ENCODE data around the gene OTULIN. TPM values are rescaled to one million over a fixed set of nuclear protein-coding genes. Genes with fewer than 3 reads are reported as not detected.

The OTULIN gene
- total RNA-seq, 1 experiment from 2014 or later, result 36.0 TPM

- Mint-ChIP-seq H3K36me3 (ENCODE audit: insufficient read depth, unreplicated experiment) (peaks cover 35% of the 10 kb centered on the region), H3K27ac (ENCODE audit: unreplicated experiment) (no peak overlapping the region), H3K27me3 (ENCODE audit: unreplicated experiment) (no peaks in the 10 kb centered on the region), H3K4me1 (ENCODE audit: low read depth, unreplicated experiment) (no peaks in the 10 kb centered on the region), H3K4me3 (ENCODE audit: low read depth, unreplicated experiment) (no peak overlapping the region), H3K9me3 (ENCODE audit: low read depth, unreplicated experiment) (no peaks in the 10 kb centered on the region)
- TF ChIP-seq CTCF (IDR thresholded peaks at IDR 0.05; ENCODE audit: unreplicated experiment), result peak; percentile 29
- DNase-seq, result no peak
- CTCF ChIA-PET, result interaction anchor here (0.6 to 1.2 kb wide), 6 partner anchors 17 to 329 kb away, joined by 3 to 6 read pairs (median 4); no protein-coding TSS in a partner anchor
- BruUV-seq (replicated peaks), result no TSS peak
- intact Hi-C loops (cut with micrococcal nuclease; ENCODE audit: unreplicated experiment), result loop anchor here (2.0 kb wide), 1 partner anchor 323 kb away; no protein-coding TSS in a partner anchor
Observed at GRCh38 chr5:14685757-14686156, 21.2 kb downstream of the OTULIN start.

- no peak for DNase-seq
- no peak overlapping the region for H3K4me3 Mint-ChIP-seq (ENCODE audit: low read depth, unreplicated experiment)
- H3K27me3 Mint-ChIP-seq (ENCODE audit: unreplicated experiment), result no peaks in the 10 kb centered on the region
- TF ChIP-seq CTCF (IDR thresholded peaks at IDR 0.05; ENCODE audit: unreplicated experiment), result no peak
- no peaks in the 10 kb centered on the region for H3K4me1 Mint-ChIP-seq (ENCODE audit: low read depth, unreplicated experiment)
- BruUV-seq (replicated peaks), result no TSS peak
- H3K27ac Mint-ChIP-seq (ENCODE audit: unreplicated experiment), result no peak overlapping the region
- CTCF ChIA-PET, result interaction anchor here (0.5 kb wide), 1 partner anchor 9 kb away, joined by 6 read pairs; no protein-coding TSS in a partner anchor
- peaks cover 37% of the 10 kb centered on the region for H3K36me3 Mint-ChIP-seq (ENCODE audit: insufficient read depth, unreplicated experiment)
- H3K9me3 Mint-ChIP-seq (ENCODE audit: low read depth, unreplicated experiment), result no peaks in the 10 kb centered on the region
- intact Hi-C loops (cut with micrococcal nuclease; ENCODE audit: unreplicated experiment), result no loop called here
Observed at GRCh38 chr5:14686517-14686916, 22.0 kb downstream of the OTULIN start.

- intact Hi-C loops (cut with micrococcal nuclease; ENCODE audit: unreplicated experiment), result no loop called here
- no TSS peak for BruUV-seq (replicated peaks)
- no peak for TF ChIP-seq CTCF (IDR thresholded peaks at IDR 0.05; ENCODE audit: unreplicated experiment)
- DNase-seq, result no peak
- Mint-ChIP-seq H3K27me3 (ENCODE audit: unreplicated experiment) (no peaks in the 10 kb centered on the region), H3K36me3 (ENCODE audit: insufficient read depth, unreplicated experiment) (peaks cover 33% of the 10 kb centered on the region), H3K4me3 (ENCODE audit: low read depth, unreplicated experiment) (no peak overlapping the region), H3K27ac (ENCODE audit: unreplicated experiment) (no peak overlapping the region), H3K4me1 (ENCODE audit: low read depth, unreplicated experiment) (no peaks in the 10 kb centered on the region), H3K9me3 (ENCODE audit: low read depth, unreplicated experiment) (no peaks in the 10 kb centered on the region)
- CTCF ChIA-PET, result no interaction called here
Observed at GRCh38 chr5:14687023-14687665, 22.6 kb downstream of the OTULIN start.

- H3K36me3 Mint-ChIP-seq (ENCODE audit: insufficient read depth, unreplicated experiment), result peaks cover 28% of the 10 kb centered on the region
Observed at GRCh38 chr5:14693070-14693469, 28.6 kb downstream of the OTULIN start.

More at GRCh38 chr5:14693070-14693469, 28.6 kb downstream of the OTULIN start:
- H3K4me1 Mint-ChIP-seq (ENCODE audit: low read depth, unreplicated experiment), result peaks cover 10% of the 10 kb centered on the region
- BruUV-seq (replicated peaks), result no TSS peak
- TF ChIP-seq CTCF (IDR thresholded peaks at IDR 0.05; ENCODE audit: unreplicated experiment), result no peak
- no peak for DNase-seq
- H3K27me3 Mint-ChIP-seq (ENCODE audit: unreplicated experiment), result no peaks in the 10 kb centered on the region
- CTCF ChIA-PET, result interaction anchor here (0.6 kb wide), 1 partner anchor 236 kb away, joined by 4 read pairs; no protein-coding TSS in a partner anchor
- no peaks in the 10 kb centered on the region for H3K9me3 Mint-ChIP-seq (ENCODE audit: low read depth, unreplicated experiment)
- intact Hi-C loops (cut with micrococcal nuclease; ENCODE audit: unreplicated experiment), result no loop called here
- H3K27ac Mint-ChIP-seq (ENCODE audit: unreplicated experiment), result no peak overlapping the region
- no peak overlapping the region for H3K4me3 Mint-ChIP-seq (ENCODE audit: low read depth, unreplicated experiment)
